HEK293 (cell line): ENCODE results near the gene OR5B12.

ENCODE experiments used
- KLF16 ChIP-seq: fragments of 450-650 bp; formaldehyde crosslinking; IDR thresholded peaks from 2 replicates; pipeline ENCODE4 v1.5.1; 2017; ENCODE audit warnings: missing biosample characterization, missing genetic modification characterization
- KLF8 ChIP-seq: fragments of 450-650 bp; formaldehyde crosslinking; IDR thresholded peaks from 2 replicates; pipeline ENCODE4 v1.5.1; 2016; ENCODE audit warnings: missing biosample characterization, missing genetic modification characterization
- SP3 ChIP-seq: fragments of 450-650 bp; formaldehyde crosslinking; IDR thresholded peaks from 2 replicates; pipeline ENCODE4 v1.5.1; 2016; ENCODE audit warnings: missing biosample characterization, missing genetic modification characterization
- ZNF274 ChIP-seq, 2 experiments: fragments of 200-500 bp in 1 of 2; fragments of 450-650 bp in 1 of 2; sonication (Bioruptor generic) in 1 of 2; formaldehyde crosslinking in 1 of 2; IDR thresholded peaks; 2 replicates each; pipeline versions ENCODE4 v1.5.1 to v1.6.1; 2014 to 2016; ENCODE audit warnings: borderline replicate concordance in 1 of 2, inconsistent platforms in 1 of 2, low read length in 1 of 2, missing biosample characterization in 1 of 2, missing genetic modification characterization in 1 of 2
- ZNF530 ChIP-seq: fragments of 450-650 bp; formaldehyde crosslinking; IDR thresholded peaks from 2 replicates; pipeline ENCODE4 v1.5.1; 2016; ENCODE audit warnings: low read depth, missing biosample characterization, missing genetic modification characterization
- ZNF571 ChIP-seq: fragments of 450-650 bp; formaldehyde crosslinking; IDR thresholded peaks from 2 replicates; pipeline ENCODE4 v1.5.0; 2017; ENCODE audit warnings: missing biosample characterization, missing genetic modification characterization
- ZNF624 ChIP-seq: fragments of 450-650 bp; formaldehyde crosslinking; IDR thresholded peaks from 2 replicates; pipeline ENCODE4 v1.5.1; 2017; ENCODE audit warnings: missing biosample characterization, missing genetic modification characterization
- TF ChIP-seq, protein P1 (sequence below): fragments of 450-650 bp; formaldehyde crosslinking; IDR thresholded peaks from 2 replicates; pipeline ENCODE4 v1.5.1; 2016; ENCODE audit warnings: missing biosample characterization, missing genetic modification characterization
- TF ChIP-seq, protein P2 (sequence below): fragments of 450-650 bp; formaldehyde crosslinking; IDR thresholded peaks from 2 replicates; pipeline ENCODE4 v1.5.1; 2016; ENCODE audit warnings: missing biosample characterization, missing genetic modification characterization

DNA sequence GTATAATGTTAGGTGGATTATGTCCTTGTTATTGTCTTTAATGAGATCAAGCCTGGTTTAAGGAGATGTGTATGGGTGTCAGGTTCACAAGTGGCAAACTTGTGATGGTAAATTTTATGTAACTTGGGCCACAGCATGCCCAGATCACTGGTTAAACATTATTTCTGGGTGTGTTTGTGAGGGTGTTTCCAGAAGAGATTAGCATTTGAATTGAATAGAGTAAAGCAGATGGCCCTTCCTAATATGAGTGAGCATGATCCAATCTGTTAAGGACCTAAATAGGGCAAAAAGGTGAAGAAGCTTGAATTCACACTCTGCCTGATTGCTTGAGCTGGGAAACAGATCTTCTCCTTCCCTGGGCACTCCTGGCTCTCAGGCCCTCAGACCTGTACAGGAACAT, 45.1 kb upstream of the OR5B12 start:
- TF ChIP-seq, protein P1, sequence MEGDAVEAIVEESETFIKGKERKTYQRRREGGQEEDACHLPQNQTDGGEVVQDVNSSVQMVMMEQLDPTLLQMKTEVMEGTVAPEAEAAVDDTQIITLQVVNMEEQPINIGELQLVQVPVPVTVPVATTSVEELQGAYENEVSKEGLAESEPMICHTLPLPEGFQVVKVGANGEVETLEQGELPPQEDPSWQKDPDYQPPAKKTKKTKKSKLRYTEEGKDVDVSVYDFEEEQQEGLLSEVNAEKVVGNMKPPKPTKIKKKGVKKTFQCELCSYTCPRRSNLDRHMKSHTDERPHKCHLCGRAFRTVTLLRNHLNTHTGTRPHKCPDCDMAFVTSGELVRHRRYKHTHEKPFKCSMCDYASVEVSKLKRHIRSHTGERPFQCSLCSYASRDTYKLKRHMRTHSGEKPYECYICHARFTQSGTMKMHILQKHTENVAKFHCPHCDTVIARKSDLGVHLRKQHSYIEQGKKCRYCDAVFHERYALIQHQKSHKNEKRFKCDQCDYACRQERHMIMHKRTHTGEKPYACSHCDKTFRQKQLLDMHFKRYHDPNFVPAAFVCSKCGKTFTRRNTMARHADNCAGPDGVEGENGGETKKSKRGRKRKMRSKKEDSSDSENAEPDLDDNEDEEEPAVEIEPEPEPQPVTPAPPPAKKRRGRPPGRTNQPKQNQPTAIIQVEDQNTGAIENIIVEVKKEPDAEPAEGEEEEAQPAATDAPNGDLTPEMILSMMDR (tag by site-specific recombination): no peak
- TF ChIP-seq ZNF274 (IDR thresholded peaks at IDR 0.05; ENCODE audit: low read length): no peak
- no peak for TF ChIP-seq ZNF274 (tag by site-specific recombination; IDR thresholded peaks at IDR 0.05; ENCODE audit: borderline replicate concordance)
- no peak for TF ChIP-seq ZNF624 (tag by site-specific recombination)
- TF ChIP-seq SP3 (tag by site-specific recombination): no peak
- no peak for TF ChIP-seq ZNF530 (tag by site-specific recombination)
- TF ChIP-seq KLF16 (tag by site-specific recombination): no peak
- TF ChIP-seq, protein P2, sequence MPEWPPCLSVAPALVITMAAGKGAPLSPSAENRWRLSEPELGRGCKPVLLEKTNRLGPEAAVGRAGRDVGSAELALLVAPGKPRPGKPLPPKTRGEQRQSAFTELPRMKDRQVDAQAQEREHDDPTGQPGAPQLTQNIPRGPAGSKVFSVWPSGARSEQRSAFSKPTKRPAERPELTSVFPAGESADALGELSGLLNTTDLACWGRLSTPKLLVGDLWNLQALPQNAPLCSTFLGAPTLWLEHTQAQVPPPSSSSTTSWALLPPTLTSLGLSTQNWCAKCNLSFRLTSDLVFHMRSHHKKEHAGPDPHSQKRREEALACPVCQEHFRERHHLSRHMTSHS (tag by site-specific recombination): no peak
- no peak for TF ChIP-seq KLF8
- TF ChIP-seq ZNF571: no peak
